Right lobe of liver (tissue), 6 donors: Measurements from ENCODE around the gene TIGAR. TPM values are rescaled to one million over a fixed set of nuclear protein-coding genes. Genes with fewer than 3 reads are reported as not detected.
A peak's percentile ranks its signal among the peaks of the same experiment; 100 is the strongest.

Experiments used
- ATAC-seq, 4 donors: fragments of 200-7000 bp; cut with Tn5 transposase; one replicate each; pipeline ENCODE4 v1.9.1; 2020; ENCODE audit warnings: mild to moderate bottlenecking in 4 of 4, moderate library complexity in 4 of 4
- DNase-seq, 3 donors: peaks; one replicate each; pipeline ENCODE4 v3.0.0-alpha.2; 2020
- H3K27ac ChIP-seq, 3 donors: fragments of 200-600 bp; one replicate each; pipeline ENCODE4 v1.8.0; 2022
- H3K27me3 ChIP-seq, 2 donors: fragments of 200-600 bp; one replicate each; pipeline ENCODE4 v1.8.0; 2022
- H3K36me3 ChIP-seq, 4 donors: fragments of 200-600 bp; sonication (generic) in 1 of 4; one replicate each; pipeline versions ENCODE4 v1.5.1 to v1.8.0; 2017 to 2022; ENCODE audit warnings: control low read depth in 1 of 4
- H3K4me1 ChIP-seq, 4 donors: fragments of 200-600 bp; sonication (generic) in 1 of 4; one replicate each; pipeline versions ENCODE4 v1.5.1 to v1.8.0; 2017 to 2022; ENCODE audit warnings: control low read depth in 1 of 4
- H3K4me3 ChIP-seq, 3 donors: fragments of 200-600 bp; one replicate each; pipeline ENCODE4 v1.8.0; 2022
- H3K9me3 ChIP-seq, 4 donors: fragments of 200-600 bp; sonication (generic) in 1 of 4; one replicate each; pipeline versions ENCODE4 v1.5.1 to v1.8.0; 2017 to 2022; ENCODE audit warnings: control low read depth in 1 of 4
- CTCF ChIP-seq, 4 donors: fragments of 200-600 bp in 3 of 4; fragments of 450-650 bp in 1 of 4; IDR thresholded peaks; one replicate each; pipeline versions ENCODE4 v1.5.1 to v1.8.0; 2016 to 2022; ENCODE audit warnings: antibody characterized with exemption in 4 of 4, mild to moderate bottlenecking in 2 of 4
- POLR2A ChIP-seq: fragments of 450-650 bp; IDR thresholded peaks from one replicate; pipeline ENCODE4 v1.6.1; 2017; ENCODE audit warnings: antibody characterized with exemption, mild to moderate bottlenecking
- WGBS: methylation state at CpG from one replicate; pipeline ENCODE4 v1.1.6; 2018; ENCODE audit warnings: low coverage, low lambda C conversion rate; ENCODE audit not compliant: insufficient coverage; ENCODE audit errors: missing lambda C conversion rate; 5-methylcytosine and 5-hydroxymethylcytosine counted together
- intact Hi-C, 2 donors: fragments of 100-400 bp; cut with DNase I; formaldehyde crosslinking; loops; one replicate each; pipeline versions ENCODE4 v1.11.2 to v1.14.1; 2022
- total RNA-seq, 6 experiments: library from RNA; depleted of rRNA in 2 of 6; stranded (reverse); fragments of >200 nt in 2 of 6; fragmentation: NEBNext Ultra II Directional in 3 of 6; extraction: Animal tissue kit (Norgen Biotek cat#: 25700) in 3 of 6; gene quantifications; one replicate each; pipeline versions ENCODE4 v1.1.0 to v1.2.4, GENCODE V29; 2016 to 2023
- donor health status: DM: no; HTN: yes; CAD: no.
- donor health status: DM: no; HTN: no; CAD: no.
- donor health status: DM: no; HTN: no; CAD: no.
- donor health status: DM: no; HTN: yes; CAD: no.
- donor health status: DM: no; HTN: yes; CAD: no.

Gene TIGAR
- total RNA-seq, 6 experiments from 2014 or later, result 4.0 to 9.1 (median 5.1) TPM

GRCh38 chr12:4307593-4308333, 13.2 kb upstream of the TIGAR start:
- Histone ChIP-seq H3K36me3 (no peaks in the 10 kb centered on the region), H3K9me3 (no peaks in the 10 kb centered on the region), H3K27me3 (no peaks in the 10 kb centered on the region), H3K4me1 (no peaks in the 10 kb centered on the region), H3K4me3 (no peak overlapping the region), H3K27ac (no peak overlapping the region)
- intact Hi-C loops, result no loop called here
- DNase-seq (peak; percentile 68 to 70 (median 68)), ATAC-seq (peak; percentile 97 to 99 (median 98))
- 35% methylated on average over 18 of the region's 25 CpGs for WGBS
- TF ChIP-seq CTCF (IDR thresholded peaks at IDR 0.05) (peak; percentile 64 to 78 (median 70)), POLR2A (no peak)

GRCh38 chr12:4308334-4308950, 12.6 kb upstream of the TIGAR start:
- Histone ChIP-seq H3K4me3 (no peak overlapping the region), H3K4me1 (no peaks in the 10 kb centered on the region), H3K9me3 (no peaks in the 10 kb centered on the region), H3K27ac (no peak overlapping the region), H3K27me3 (no peaks in the 10 kb centered on the region), H3K36me3 (no peaks in the 10 kb centered on the region)
- ATAC-seq (no peak), DNase-seq (no peak)
- 83% methylated on average over 5 of the region's 14 CpGs for WGBS
- intact Hi-C loops, result no loop called here
- TF ChIP-seq POLR2A, result no peak
- TF ChIP-seq CTCF (IDR thresholded peaks at IDR 0.05), result no peak

- no peak for TF ChIP-seq POLR2A
- TF ChIP-seq CTCF (IDR thresholded peaks at IDR 0.05), result no peak
- Histone ChIP-seq H3K4me3 (no peak overlapping the region), H3K4me1 (no peaks in the 10 kb centered on the region), H3K9me3 (no peaks in the 10 kb centered on the region), H3K27me3 (no peaks in the 10 kb centered on the region), H3K27ac (no peak overlapping the region), H3K36me3 (no peaks in the 10 kb centered on the region)
- 72% methylated on average over 5 of the region's 5 CpGs for whole genome bisulfite sequencing
- intact Hi-C loops, result no loop called here
- DNase-seq (no peak), ATAC-seq (no peak)
These were observed 9.2 kb upstream of the TIGAR start for GRCh38 chr12:4311776-4312175.

GRCh38 chr12:4312251-4312650, 8.8 kb upstream of the TIGAR start:
- Histone ChIP-seq H3K27ac (no peak overlapping the region), H3K36me3 (no peaks in the 10 kb centered on the region), H3K4me1 (no peaks in the 10 kb centered on the region), H3K4me3 (no peak overlapping the region), H3K27me3 (no peaks in the 10 kb centered on the region), H3K9me3 (no peaks in the 10 kb centered on the region)
- ATAC-seq, result no peak
- 81% methylated on average over 2 of the region's 2 CpGs for WGBS
- intact Hi-C loops, result no loop called here
- DNase-seq, result no peak
- TF ChIP-seq POLR2A (no peak), CTCF (IDR thresholded peaks at IDR 0.05) (no peak)
